Midbrain (tissue), 1 donor: ENCODE measurements around the gene TSPAN9.
A peak's percentile ranks its signal among the peaks of the same experiment; 100 is the strongest.

Experiments used
- DNase-seq: peaks from one replicate; lab custom pipeline; 2025; lab: John Stamatoyannopoulos, UW

The TSPAN9 gene

GRCh38 chr12:3250576-3250975, 173.4 kb downstream of the TSPAN9 start:
- DNase-seq, result no peak

- no peak for DNase-seq
These were observed 173.9 kb downstream of the TSPAN9 start for GRCh38 chr12:3251067-3251466.

- DNase-seq, result no peak
These were observed 174.5 kb downstream of the TSPAN9 start for GRCh38 chr12:3251691-3252090.

- DNase-seq, result peak; percentile 81
These were observed 175.3 kb downstream of the TSPAN9 start for GRCh38 chr12:3252450-3252891.

GRCh38 chr12:3253682-3254275, 176.6 kb downstream of the TSPAN9 start:
- no peak for DNase-seq

- DNase-seq, result no peak
These were observed 177.9 kb downstream of the TSPAN9 start for GRCh38 chr12:3255057-3255456.

- DNase-seq, result no peak
These were observed 179.0 kb downstream of the TSPAN9 start for GRCh38 chr12:3256103-3256631.

GRCh38 chr12:3257411-3257810, 180.2 kb downstream of the TSPAN9 start:
- DNase-seq, result no peak

- DNase-seq, result no peak
These were observed 182.8 kb downstream of the TSPAN9 start for GRCh38 chr12:3259973-3260372.

- DNase-seq, result no peak
These were observed 184.7 kb downstream of the TSPAN9 start for GRCh38 chr12:3261782-3262359.

- no peak for DNase-seq
These were observed 185.3 kb downstream of the TSPAN9 start for GRCh38 chr12:3262470-3262869.

GRCh38 chr12:3263282-3263681, 186.1 kb downstream of the TSPAN9 start:
- DNase-seq, result no peak

- no peak for DNase-seq
These were observed 187.1 kb downstream of the TSPAN9 start for GRCh38 chr12:3263939-3264922.

GRCh38 chr12:3265406-3265805, 188.2 kb downstream of the TSPAN9 start:
- no peak for DNase-seq

GRCh38 chr12:3266638-3267037, 189.5 kb downstream of the TSPAN9 start:
- no peak for DNase-seq

GRCh38 chr12:3267690-3268089, 190.5 kb downstream of the TSPAN9 start:
- DNase-seq, result no peak

GRCh38 chr12:3269594-3269993, 192.4 kb downstream of the TSPAN9 start:
- no peak for DNase-seq

- DNase-seq, result no peak
These were observed 194.0 kb downstream of the TSPAN9 start for GRCh38 chr12:3271146-3271545.

GRCh38 chr12:3271639-3272038, 194.5 kb downstream of the TSPAN9 start:
- DNase-seq, result no peak

- no peak for DNase-seq
These were observed 195.8 kb downstream of the TSPAN9 start for GRCh38 chr12:3272958-3273357.

- DNase-seq, result no peak
These were observed 196.3 kb downstream of the TSPAN9 start for GRCh38 chr12:3273409-3273853.

GRCh38 chr12:3274664-3275063, 197.5 kb downstream of the TSPAN9 start:
- no peak for DNase-seq
